Ascending aorta (tissue), 2 donors: ENCODE measurements around the gene SIAH2. TPM values are rescaled to one million over a fixed set of nuclear protein-coding genes. Genes with fewer than 3 reads are reported as not detected.
"Not testable (repeated sequence)": the region's sequence is repeated elsewhere in the genome, so short reads cannot be mapped to it uniquely, and the experiment has no call there.

Experiments
- DNase-seq, 2 donors: peaks; one replicate each; pipeline ENCODE4 v3.0.0-alpha.2; 2019; ENCODE audit warnings: low spot score in 2 of 2
- H3K27ac ChIP-seq, 2 donors: fragments of 200-600 bp; sonication (generic); one replicate each; pipeline ENCODE4 v1.5.1; 2016 to 2017; ENCODE audit warnings: mild to moderate bottlenecking in 1 of 2
- H3K27me3 ChIP-seq: fragments of 200-600 bp; sonication (generic); one replicate; pipeline ENCODE4 v1.5.1; 2017
- H3K36me3 ChIP-seq, 2 donors: fragments of 200-600 bp; sonication (generic); one replicate each; pipeline ENCODE4 v1.5.1; 2016
- H3K4me1 ChIP-seq, 2 donors: fragments of 200-600 bp; sonication (generic); one replicate each; pipeline ENCODE4 v1.5.1; 2016 to 2017; ENCODE audit warnings: mild to moderate bottlenecking in 1 of 2
- H3K4me3 ChIP-seq, 2 donors: fragments of 200-600 bp; sonication (generic); one replicate each; pipeline ENCODE4 v1.5.1; 2016 to 2017; ENCODE audit warnings: mild to moderate bottlenecking in 1 of 2
- H3K9me3 ChIP-seq, 2 donors: fragments of 200-600 bp; sonication (generic); one replicate each; pipeline ENCODE4 v1.5.1; 2016
- intact Hi-C: fragments of 100-400 bp; cut with DNase I; formaldehyde crosslinking; loops from one replicate; pipeline ENCODE4 v1.15.1; 2023
- total RNA-seq: library from RNA; depleted of rRNA; stranded (reverse); fragments of >200 nt; gene quantifications from one replicate; pipeline ENCODE4 v1.1.0, GENCODE V29; 2016
- TF ChIP-seq, protein P1 (sequence below), 3 experiments: fragments of 200-600 bp in 2 of 3; fragments of 450-650 bp in 1 of 3; sonication (generic) in 2 of 3; IDR thresholded peaks; one replicate each; pipeline ENCODE4 v1.5.1; 2016 to 2019; ENCODE audit warnings: antibody characterized with exemption in 3 of 3, mild to moderate bottlenecking in 1 of 3, moderate library complexity in 1 of 3

The SIAH2 gene
- total RNA-seq, 1 donor from 2014 or later: 50.9 TPM

GRCh38 chr3:150803440-150803985 lies 40.5 kb upstream of the SIAH2 start:
- Histone ChIP-seq H3K36me3 (no peaks in the 10 kb centered on the region), H3K4me3 (no peak overlapping the region), H3K27ac (no peak overlapping the region), H3K9me3 (no peaks in the 10 kb centered on the region), H3K27me3 (no peaks in the 10 kb centered on the region), H3K4me1 (no peaks in the 10 kb centered on the region)
- DNase-seq: no peak
- intact Hi-C loops: no loop called here
- TF ChIP-seq, protein P1, sequence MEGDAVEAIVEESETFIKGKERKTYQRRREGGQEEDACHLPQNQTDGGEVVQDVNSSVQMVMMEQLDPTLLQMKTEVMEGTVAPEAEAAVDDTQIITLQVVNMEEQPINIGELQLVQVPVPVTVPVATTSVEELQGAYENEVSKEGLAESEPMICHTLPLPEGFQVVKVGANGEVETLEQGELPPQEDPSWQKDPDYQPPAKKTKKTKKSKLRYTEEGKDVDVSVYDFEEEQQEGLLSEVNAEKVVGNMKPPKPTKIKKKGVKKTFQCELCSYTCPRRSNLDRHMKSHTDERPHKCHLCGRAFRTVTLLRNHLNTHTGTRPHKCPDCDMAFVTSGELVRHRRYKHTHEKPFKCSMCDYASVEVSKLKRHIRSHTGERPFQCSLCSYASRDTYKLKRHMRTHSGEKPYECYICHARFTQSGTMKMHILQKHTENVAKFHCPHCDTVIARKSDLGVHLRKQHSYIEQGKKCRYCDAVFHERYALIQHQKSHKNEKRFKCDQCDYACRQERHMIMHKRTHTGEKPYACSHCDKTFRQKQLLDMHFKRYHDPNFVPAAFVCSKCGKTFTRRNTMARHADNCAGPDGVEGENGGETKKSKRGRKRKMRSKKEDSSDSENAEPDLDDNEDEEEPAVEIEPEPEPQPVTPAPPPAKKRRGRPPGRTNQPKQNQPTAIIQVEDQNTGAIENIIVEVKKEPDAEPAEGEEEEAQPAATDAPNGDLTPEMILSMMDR (IDR thresholded peaks at IDR 0.05): no peak

GRCh38 chr3:150800722-150801121 lies 37.8 kb upstream of the SIAH2 start:
- Histone ChIP-seq H3K4me1 (no peaks in the 10 kb centered on the region), H3K36me3 (no peaks in the 10 kb centered on the region), H3K27ac (no peak overlapping the region), H3K9me3 (no peaks in the 10 kb centered on the region), H3K4me3 (no peak overlapping the region), H3K27me3 (no peaks in the 10 kb centered on the region)
- intact Hi-C loops: no loop called here
- TF ChIP-seq, protein P1 (IDR thresholded peaks at IDR 0.05): no peak
- no peak for DNase-seq

DNA sequence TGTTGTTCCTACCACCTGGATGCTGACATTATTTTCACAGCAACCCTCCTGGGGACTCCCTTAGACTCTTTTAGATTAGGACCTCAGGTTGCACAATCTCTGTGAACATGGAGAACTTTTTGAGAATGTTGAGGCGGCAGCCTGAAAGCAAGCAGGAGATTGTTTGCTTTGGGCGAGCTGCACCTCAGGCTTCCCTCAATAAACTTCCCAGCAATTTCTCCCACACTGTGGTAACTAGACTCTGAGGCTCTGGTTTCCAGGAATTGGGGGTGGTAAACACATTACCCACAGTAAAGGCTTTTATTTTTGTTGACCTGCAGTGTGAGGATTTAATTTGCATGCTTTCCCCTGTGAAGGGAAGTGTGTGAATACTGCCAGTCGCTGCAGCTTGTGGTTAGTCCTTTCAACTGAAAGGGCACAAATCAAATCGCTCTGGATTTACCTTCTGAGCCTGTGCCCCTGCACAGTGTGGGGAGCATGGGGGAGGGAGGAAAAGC lies 35.2 kb upstream of the SIAH2 start:
- H3K4me3 ChIP-seq: no peak overlapping the region
- no peaks in the 10 kb centered on the region for H3K27me3 ChIP-seq
- DNase-seq: no peak
- intact Hi-C loops: no loop called here
- H3K9me3 ChIP-seq: no peaks in the 10 kb centered on the region
- no peaks in the 10 kb centered on the region for H3K4me1 ChIP-seq
- TF ChIP-seq, protein P1 (IDR thresholded peaks at IDR 0.05): no peak
- no peaks in the 10 kb centered on the region for H3K36me3 ChIP-seq
- H3K27ac ChIP-seq: no peak overlapping the region

DNA sequence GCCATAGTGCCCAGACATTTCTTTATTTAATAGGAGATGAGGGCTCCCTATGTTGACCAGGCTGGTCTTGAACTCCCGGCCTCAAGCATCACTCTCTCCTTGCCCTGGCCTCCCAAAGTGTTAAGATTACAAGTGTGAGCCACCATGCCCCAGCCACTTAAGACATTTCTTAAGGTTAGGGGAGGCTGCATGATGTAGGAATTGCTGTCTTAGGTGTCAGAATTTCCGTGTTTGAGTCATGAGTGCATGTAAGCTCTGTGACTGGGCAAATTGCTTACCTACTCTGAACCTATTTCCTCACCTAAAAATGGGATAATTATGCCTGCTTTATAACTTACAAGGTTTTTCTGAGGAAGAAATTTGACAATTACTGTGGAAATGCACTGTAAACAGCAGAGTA lies 34.2 kb upstream of the SIAH2 start:
- no peak overlapping the region for H3K4me3 ChIP-seq
- H3K27me3 ChIP-seq: no peaks in the 10 kb centered on the region
- no peak overlapping the region for H3K27ac ChIP-seq
- intact Hi-C loops: no loop called here
- DNase-seq: no peak
- TF ChIP-seq, protein P1 (IDR thresholded peaks at IDR 0.05): no peak
- H3K4me1 ChIP-seq: no peaks in the 10 kb centered on the region
- no peaks in the 10 kb centered on the region for H3K9me3 ChIP-seq
- H3K36me3 ChIP-seq: no peaks in the 10 kb centered on the region

- H3K4me1 ChIP-seq, H3K9me3 ChIP-seq, H3K36me3 ChIP-seq, H3K4me3 ChIP-seq, H3K27me3 ChIP-seq, intact Hi-C loops, H3K27ac ChIP-seq, DNase-seq: not testable (repeated sequence)
Observed at GRCh38 chr3:150796527-150796926, 33.6 kb upstream of the SIAH2 start.

- no peaks in the 10 kb centered on the region for H3K9me3 ChIP-seq
- H3K27ac ChIP-seq: no peak overlapping the region
- intact Hi-C loops: no loop called here
- DNase-seq: no peak
- H3K36me3 ChIP-seq: no peaks in the 10 kb centered on the region
- H3K4me3 ChIP-seq: no peak overlapping the region
- no peaks in the 10 kb centered on the region for H3K27me3 ChIP-seq
- TF ChIP-seq, protein P1 (IDR thresholded peaks at IDR 0.05): no peak
- no peaks in the 10 kb centered on the region for H3K4me1 ChIP-seq
Observed at GRCh38 chr3:150793641-150794040, 30.7 kb upstream of the SIAH2 start.
